Measurements from ENCODE around the gene CNPY1.

GRCh38 chr7:155533827-155534690 lies 12.3 kb downstream of the CNPY1 start:
- TF ChIP-seq CTCF (IDR thresholded peaks at IDR 0.05) (peak in 1 of 3 experiments; percentile 38), POLR2AphosphoS5 (IDR thresholded peaks at IDR 0.05) (no peak), POLR2A (IDR thresholded peaks at IDR 0.05; ENCODE audit: low read depth) (no peak), EP300 (IDR thresholded peaks at IDR 0.05) (no peak)
